ENCODE data around the gene DOCK8. TPM values are rescaled to one million over a fixed set of nuclear protein-coding genes. Genes with fewer than 3 reads are reported as not detected.

Gene DOCK8
- total and polyA plus RNA-seq, 10 of the 15 experiments (the other 5 are each of a cell fraction or from before 2014, with no cell fraction given), result 35.4 to 100 (median 44.7) TPM

DNA sequence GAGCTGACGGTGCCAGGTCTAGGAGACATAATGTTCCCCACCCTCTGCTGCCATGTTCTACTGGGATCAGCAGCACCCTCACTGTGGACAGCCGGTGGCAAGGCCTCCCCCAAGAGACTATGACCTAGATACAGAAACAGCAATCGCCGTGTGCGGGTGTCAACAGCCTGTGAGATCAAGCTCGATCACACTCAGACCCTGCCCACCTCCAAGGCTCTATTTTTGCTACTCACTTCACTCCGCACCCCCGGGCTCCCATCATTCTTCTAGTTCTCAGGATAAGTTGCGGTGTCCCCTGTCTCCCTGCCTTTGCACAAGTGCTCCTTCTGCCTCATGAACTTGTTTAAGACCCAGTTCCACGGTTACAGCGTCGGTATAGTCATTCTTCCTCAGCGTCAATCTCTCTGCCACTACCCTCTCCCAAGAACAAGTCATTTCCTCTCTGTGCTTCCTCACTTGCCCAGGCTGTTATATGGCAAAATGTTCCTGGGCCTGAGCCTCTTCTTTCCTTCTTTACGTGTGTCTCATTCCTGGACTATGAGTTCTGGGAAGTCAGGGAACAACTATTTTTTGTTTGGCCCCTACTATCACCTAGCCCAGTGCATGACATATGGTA, 5.4 kb upstream of the DOCK8 start (continued):
- TF ChIP-seq ZNF274 (IDR thresholded peaks at IDR 0.05; ENCODE audit: insufficient read depth, insufficient read length) (no peak), ZNF384 (IDR thresholded peaks at IDR 0.05; ENCODE audit: borderline replicate concordance, low read depth, low read length) (no peak), GATAD2B (conservative IDR thresholded peaks at IDR 0.05; ENCODE audit: low read depth) (no peak)
- TF ChIP-seq, protein P1, sequence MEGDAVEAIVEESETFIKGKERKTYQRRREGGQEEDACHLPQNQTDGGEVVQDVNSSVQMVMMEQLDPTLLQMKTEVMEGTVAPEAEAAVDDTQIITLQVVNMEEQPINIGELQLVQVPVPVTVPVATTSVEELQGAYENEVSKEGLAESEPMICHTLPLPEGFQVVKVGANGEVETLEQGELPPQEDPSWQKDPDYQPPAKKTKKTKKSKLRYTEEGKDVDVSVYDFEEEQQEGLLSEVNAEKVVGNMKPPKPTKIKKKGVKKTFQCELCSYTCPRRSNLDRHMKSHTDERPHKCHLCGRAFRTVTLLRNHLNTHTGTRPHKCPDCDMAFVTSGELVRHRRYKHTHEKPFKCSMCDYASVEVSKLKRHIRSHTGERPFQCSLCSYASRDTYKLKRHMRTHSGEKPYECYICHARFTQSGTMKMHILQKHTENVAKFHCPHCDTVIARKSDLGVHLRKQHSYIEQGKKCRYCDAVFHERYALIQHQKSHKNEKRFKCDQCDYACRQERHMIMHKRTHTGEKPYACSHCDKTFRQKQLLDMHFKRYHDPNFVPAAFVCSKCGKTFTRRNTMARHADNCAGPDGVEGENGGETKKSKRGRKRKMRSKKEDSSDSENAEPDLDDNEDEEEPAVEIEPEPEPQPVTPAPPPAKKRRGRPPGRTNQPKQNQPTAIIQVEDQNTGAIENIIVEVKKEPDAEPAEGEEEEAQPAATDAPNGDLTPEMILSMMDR (IDR thresholded peaks at IDR 0.05 in 2 of 3, conservative IDR thresholded peaks at IDR 0.05 in 1 of 3; ENCODE audit: control insufficient read depth in 2 of 3, extremely low read depth in 1 of 3, insufficient read depth in 1 of 3, low read depth in 3 of 3, low read length in 3 of 3), result no peak
- TF ChIP-seq, protein P2, sequence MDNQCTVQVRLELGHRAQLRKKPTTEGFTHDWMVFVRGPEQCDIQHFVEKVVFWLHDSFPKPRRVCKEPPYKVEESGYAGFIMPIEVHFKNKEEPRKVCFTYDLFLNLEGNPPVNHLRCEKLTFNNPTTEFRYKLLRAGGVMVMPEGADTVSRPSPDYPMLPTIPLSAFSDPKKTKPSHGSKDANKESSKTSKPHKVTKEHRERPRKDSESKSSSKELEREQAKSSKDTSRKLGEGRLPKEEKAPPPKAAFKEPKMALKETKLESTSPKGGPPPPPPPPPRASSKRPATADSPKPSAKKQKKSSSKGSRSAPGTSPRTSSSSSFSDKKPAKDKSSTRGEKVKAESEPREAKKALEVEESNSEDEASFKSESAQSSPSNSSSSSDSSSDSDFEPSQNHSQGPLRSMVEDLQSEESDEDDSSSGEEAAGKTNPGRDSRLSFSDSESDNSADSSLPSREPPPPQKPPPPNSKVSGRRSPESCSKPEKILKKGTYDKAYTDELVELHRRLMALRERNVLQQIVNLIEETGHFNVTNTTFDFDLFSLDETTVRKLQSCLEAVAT (IDR thresholded peaks at IDR 0.05), result no peak
- TF ChIP-seq, protein P3, sequence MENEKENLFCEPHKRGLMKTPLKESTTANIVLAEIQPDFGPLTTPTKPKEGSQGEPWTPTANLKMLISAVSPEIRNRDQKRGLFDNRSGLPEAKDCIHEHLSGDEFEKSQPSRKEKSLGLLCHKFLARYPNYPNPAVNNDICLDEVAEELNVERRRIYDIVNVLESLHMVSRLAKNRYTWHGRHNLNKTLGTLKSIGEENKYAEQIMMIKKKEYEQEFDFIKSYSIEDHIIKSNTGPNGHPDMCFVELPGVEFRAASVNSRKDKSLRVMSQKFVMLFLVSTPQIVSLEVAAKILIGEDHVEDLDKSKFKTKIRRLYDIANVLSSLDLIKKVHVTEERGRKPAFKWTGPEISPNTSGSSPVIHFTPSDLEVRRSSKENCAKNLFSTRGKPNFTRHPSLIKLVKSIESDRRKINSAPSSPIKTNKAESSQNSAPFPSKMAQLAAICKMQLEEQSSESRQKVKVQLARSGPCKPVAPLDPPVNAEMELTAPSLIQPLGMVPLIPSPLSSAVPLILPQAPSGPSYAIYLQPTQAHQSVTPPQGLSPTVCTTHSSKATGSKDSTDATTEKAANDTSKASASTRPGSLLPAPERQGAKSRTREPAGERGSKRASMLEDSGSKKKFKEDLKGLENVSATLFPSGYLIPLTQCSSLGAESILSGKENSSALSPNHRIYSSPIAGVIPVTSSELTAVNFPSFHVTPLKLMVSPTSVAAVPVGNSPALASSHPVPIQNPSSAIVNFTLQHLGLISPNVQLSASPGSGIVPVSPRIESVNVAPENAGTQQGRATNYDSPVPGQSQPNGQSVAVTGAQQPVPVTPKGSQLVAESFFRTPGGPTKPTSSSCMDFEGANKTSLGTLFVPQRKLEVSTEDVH (IDR thresholded peaks at IDR 0.05; ENCODE audit: low read depth, partially characterized antibody), result no peak

All from GM12878 (cell line).